ES-I3 (cell line): ENCODE measurements around the gene CRMP1.
"Not testable (repeated sequence)": the region's sequence is repeated elsewhere in the genome, so short reads cannot be mapped to it uniquely, and the experiment has no call there.

Experiments
- H3K36me3 ChIP-seq: 2 replicates; pipeline ENCODE4 v1.6.1; 2013; ENCODE audit warnings: mild to moderate bottlenecking, low read length, control low read depth, moderate library complexity; ENCODE audit not compliant: insufficient read depth
- H3K4me1 ChIP-seq: 2 replicates; pipeline ENCODE4 v1.6.1; 2013; ENCODE audit warnings: mild to moderate bottlenecking, control low read depth, low read length; ENCODE audit not compliant: insufficient read depth
- H3K9ac ChIP-seq: 2 replicates; pipeline ENCODE4 v1.6.1; 2013; ENCODE audit warnings: low read depth, mild to moderate bottlenecking, low read length, moderate library complexity
- H3K9me3 ChIP-seq: 2 replicates; pipeline ENCODE4 v1.6.1; 2013; ENCODE audit warnings: mild to moderate bottlenecking, low read length, moderate library complexity; ENCODE audit not compliant: control insufficient read depth, insufficient read depth

The CRMP1 gene

GRCh38 chr4:5821665-5822358, 71.1 kb downstream of the CRMP1 start:
- Histone ChIP-seq H3K9ac (no peak overlapping the region), H3K9me3 (no peaks in the 10 kb centered on the region), H3K4me1 (no peaks in the 10 kb centered on the region), H3K36me3 (peaks cover 29% of the 10 kb centered on the region)

- Histone ChIP-seq H3K36me3 (peaks cover 14% of the 10 kb centered on the region), H3K9me3 (no peaks in the 10 kb centered on the region), H3K4me1 (no peaks in the 10 kb centered on the region)
Observed at GRCh38 chr4:5816851-5817375, 76.0 kb downstream of the CRMP1 start.

GRCh38 chr4:5816101-5816500, 76.8 kb downstream of the CRMP1 start:
- Histone ChIP-seq H3K36me3 (peaks cover 17% of the 10 kb centered on the region), H3K9me3 (no peaks in the 10 kb centered on the region; the same call in 1 of the 2 replicates), H3K9ac (no peak overlapping the region), H3K4me1 (no peaks in the 10 kb centered on the region)

More at GRCh38 chr4:5816851-5817375, 76.0 kb downstream of the CRMP1 start:
- no peak overlapping the region for H3K9ac ChIP-seq

- Histone ChIP-seq H3K36me3 (peaks cover 21% of the 10 kb centered on the region), H3K4me1 (no peaks in the 10 kb centered on the region), H3K9me3 (no peaks in the 10 kb centered on the region; the same call in 1 of the 2 replicates), H3K9ac (no peak overlapping the region)
Observed at GRCh38 chr4:5815641-5816040, 77.2 kb downstream of the CRMP1 start.

GRCh38 chr4:5814421-5814820, 78.5 kb downstream of the CRMP1 start:
- peaks cover 16% of the 10 kb centered on the region for H3K36me3 ChIP-seq

GRCh38 chr4:5813882-5814255, 79.0 kb downstream of the CRMP1 start:
- no peaks in the 10 kb centered on the region; the same call in 1 of the 2 replicates for H3K9me3 ChIP-seq
- peaks cover 14% of the 10 kb centered on the region for H3K36me3 ChIP-seq
- no peak overlapping the region for H3K9ac ChIP-seq
- no peaks in the 10 kb centered on the region for H3K4me1 ChIP-seq

More at GRCh38 chr4:5814421-5814820, 78.5 kb downstream of the CRMP1 start:
- Histone ChIP-seq H3K9ac (no peak overlapping the region), H3K4me1 (no peaks in the 10 kb centered on the region), H3K9me3 (no peaks in the 10 kb centered on the region; the same call in 1 of the 2 replicates)

- no peak overlapping the region for H3K9ac ChIP-seq
- no peaks in the 10 kb centered on the region for H3K4me1 ChIP-seq
- H3K9me3 ChIP-seq, result no peaks in the 10 kb centered on the region; the same call in 1 of the 2 replicates
- H3K36me3 ChIP-seq, result peaks cover 12% of the 10 kb centered on the region
Observed at GRCh38 chr4:5812506-5813229, 80.2 kb downstream of the CRMP1 start.

- H3K9me3 ChIP-seq, H3K9ac ChIP-seq, H3K36me3 ChIP-seq, H3K4me1 ChIP-seq: not testable (repeated sequence)
Observed at GRCh38 chr4:5812057-5812456, 80.8 kb downstream of the CRMP1 start.

- H3K9me3 ChIP-seq, result no peaks in the 10 kb centered on the region; the same call in 1 of the 2 replicates
- H3K36me3 ChIP-seq, result peaks cover 10% of the 10 kb centered on the region
- no peaks in the 10 kb centered on the region for H3K4me1 ChIP-seq
- no peak overlapping the region for H3K9ac ChIP-seq
Observed at GRCh38 chr4:5810770-5811430, 82.0 kb downstream of the CRMP1 start.

GRCh38 chr4:5810151-5810550, 82.7 kb downstream of the CRMP1 start:
- Histone ChIP-seq H3K9me3 (no peaks in the 10 kb centered on the region; the same call in 1 of the 2 replicates), H3K9ac (no peak overlapping the region), H3K36me3 (peaks cover 10% of the 10 kb centered on the region), H3K4me1 (no peaks in the 10 kb centered on the region)

GRCh38 chr4:5809216-5809776, 83.6 kb downstream of the CRMP1 start:
- H3K36me3 ChIP-seq, result peaks cover 10% of the 10 kb centered on the region
- no peaks in the 10 kb centered on the region; the same call in 1 of the 2 replicates for H3K9me3 ChIP-seq
- H3K4me1 ChIP-seq, result no peaks in the 10 kb centered on the region
- H3K9ac ChIP-seq, result no peak overlapping the region

- Histone ChIP-seq H3K36me3 (peaks cover 10% of the 10 kb centered on the region), H3K9ac (no peak overlapping the region), H3K4me1 (no peaks in the 10 kb centered on the region), H3K9me3 (no peaks in the 10 kb centered on the region; the same call in 1 of the 2 replicates)
Observed at GRCh38 chr4:5808081-5808741, 84.7 kb downstream of the CRMP1 start.

- no peak overlapping the region for H3K9ac ChIP-seq
- no peaks in the 10 kb centered on the region for H3K9me3 ChIP-seq
- no peaks in the 10 kb centered on the region for H3K4me1 ChIP-seq
- H3K36me3 ChIP-seq, result no peaks in the 10 kb centered on the region; the same call in 1 of the 2 replicates
Observed at GRCh38 chr4:5805270-5805669, 87.6 kb downstream of the CRMP1 start.

GRCh38 chr4:5804656-5805055, 88.2 kb downstream of the CRMP1 start:
- Histone ChIP-seq H3K9ac (no peak overlapping the region), H3K4me1 (no peaks in the 10 kb centered on the region), H3K9me3 (no peaks in the 10 kb centered on the region), H3K36me3 (no peaks in the 10 kb centered on the region; the same call in 1 of the 2 replicates)
